IgD-negative memory B cell (primary cell): ENCODE measurements around the gene RGS6. TPM values are rescaled to one million over a fixed set of nuclear protein-coding genes. Genes with fewer than 3 reads are reported as not detected.

Experiments
- H3K27ac Mint-ChIP-seq, 3 donors: one replicate each; pipeline ENCODE4 v1.8.0; 2020 to 2022; ENCODE audit warnings: mild to moderate bottlenecking in 3 of 3, mixed read lengths in 3 of 3, moderate library complexity in 1 of 3
- H3K27me3 Mint-ChIP-seq: one replicate; pipeline ENCODE4 v1.8.0; 2021; ENCODE audit warnings: mixed read lengths
- H3K36me3 Mint-ChIP-seq: one replicate; pipeline ENCODE4 v1.8.0; 2020; ENCODE audit warnings: mild to moderate bottlenecking, mixed read lengths
- H3K4me1 Mint-ChIP-seq, 3 donors: one replicate each; pipeline ENCODE4 v1.8.0; 2020 to 2022; ENCODE audit warnings: mixed read lengths in 3 of 3, mild to moderate bottlenecking in 1 of 3
- H3K4me3 Mint-ChIP-seq, 4 donors: one replicate each; pipeline ENCODE4 v1.8.0; 2020 to 2022; ENCODE audit warnings: mild to moderate bottlenecking in 4 of 4, mixed read lengths in 4 of 4, moderate library complexity in 3 of 4
- H3K9me3 Mint-ChIP-seq, 3 donors: one replicate each; pipeline ENCODE4 v1.8.0; 2020 to 2021; ENCODE audit warnings: mixed read lengths in 3 of 3, mild to moderate bottlenecking in 1 of 3
- polyA plus RNA-seq: library from polyadenylated mRNA; unstranded; fragments of 300-500 nt; fragmentation: Illumina TruSeq; gene quantifications from one replicate; pipeline ENCODE4 v1.2.3, GENCODE V29; 2021

Gene RGS6
- polyA plus RNA-seq, 1 donor from 2014 or later, result not detected

- no peaks in the 10 kb centered on the region for H3K36me3 Mint-ChIP-seq
- peaks cover 0 to 4% (median 0%) of the 10 kb centered on the region in 3 donors for H3K9me3 Mint-ChIP-seq
- H3K4me1 Mint-ChIP-seq, result no peaks in the 10 kb centered on the region
- H3K27me3 Mint-ChIP-seq, result peaks cover 10% of the 10 kb centered on the region
- no peak overlapping the region for H3K27ac Mint-ChIP-seq
- no peak overlapping the region for H3K4me3 Mint-ChIP-seq
Observed at GRCh38 chr14:72318648-72319047, 386.4 kb downstream of the RGS6 start.

GRCh38 chr14:72332046-72332445, 399.8 kb downstream of the RGS6 start:
- no peak overlapping the region for H3K4me3 Mint-ChIP-seq
- no peak overlapping the region for H3K27ac Mint-ChIP-seq
- peaks cover 0 to 2% (median 0%) of the 10 kb centered on the region in 3 donors for H3K4me1 Mint-ChIP-seq
- no peaks in the 10 kb centered on the region for H3K36me3 Mint-ChIP-seq
- peaks cover 4% of the 10 kb centered on the region for H3K27me3 Mint-ChIP-seq
- H3K9me3 Mint-ChIP-seq, result peaks cover 0 to 6% (median 2%) of the 10 kb centered on the region in 3 donors

- H3K27me3 Mint-ChIP-seq, result peaks cover 4% of the 10 kb centered on the region
- peaks cover 0 to 6% (median 2%) of the 10 kb centered on the region in 3 donors for H3K9me3 Mint-ChIP-seq
- H3K4me3 Mint-ChIP-seq, result no peak overlapping the region
- H3K36me3 Mint-ChIP-seq, result no peaks in the 10 kb centered on the region
- H3K27ac Mint-ChIP-seq, result no peak overlapping the region
- H3K4me1 Mint-ChIP-seq, result peaks cover 0 to 2% (median 0%) of the 10 kb centered on the region in 3 donors
Observed at GRCh38 chr14:72332871-72333270, 400.6 kb downstream of the RGS6 start.

GRCh38 chr14:72333357-72333756, 401.1 kb downstream of the RGS6 start:
- peaks cover 0 to 2% (median 2%) of the 10 kb centered on the region in 3 donors for H3K9me3 Mint-ChIP-seq
- peaks cover 0 to 2% (median 0%) of the 10 kb centered on the region in 3 donors for H3K4me1 Mint-ChIP-seq
- H3K36me3 Mint-ChIP-seq, result no peaks in the 10 kb centered on the region
- H3K4me3 Mint-ChIP-seq, result no peak overlapping the region
- H3K27me3 Mint-ChIP-seq, result peaks cover under 1% of the 10 kb centered on the region
- no peak overlapping the region for H3K27ac Mint-ChIP-seq

GRCh38 chr14:72336311-72336980, 404.2 kb downstream of the RGS6 start:
- H3K9me3 Mint-ChIP-seq, result peaks cover 0 to 2% (median 0%) of the 10 kb centered on the region in 3 donors
- peaks cover 1% of the 10 kb centered on the region for H3K27me3 Mint-ChIP-seq
- H3K4me1 Mint-ChIP-seq, result peaks cover 0 to 2% (median 0%) of the 10 kb centered on the region in 3 donors
- no peak overlapping the region for H3K4me3 Mint-ChIP-seq
- H3K27ac Mint-ChIP-seq, result peak overlapping the region in 1 of 3 donors; percentile 0
- no peaks in the 10 kb centered on the region for H3K36me3 Mint-ChIP-seq

GRCh38 chr14:72341237-72341636, 409.0 kb downstream of the RGS6 start:
- Mint-ChIP-seq H3K9me3 (peaks cover 0 to 2% (median 0%) of the 10 kb centered on the region in 3 donors), H3K4me1 (no peaks in the 10 kb centered on the region), H3K27ac (no peak overlapping the region), H3K4me3 (no peak overlapping the region), H3K27me3 (peaks cover 1% of the 10 kb centered on the region), H3K36me3 (no peaks in the 10 kb centered on the region)

- peaks cover 1% of the 10 kb centered on the region for H3K27me3 Mint-ChIP-seq
- H3K4me1 Mint-ChIP-seq, result no peaks in the 10 kb centered on the region
- H3K4me3 Mint-ChIP-seq, result no peak overlapping the region
- H3K9me3 Mint-ChIP-seq, result peaks cover 0 to 2% (median 0%) of the 10 kb centered on the region in 3 donors
- no peak overlapping the region for H3K27ac Mint-ChIP-seq
- H3K36me3 Mint-ChIP-seq, result no peaks in the 10 kb centered on the region
Observed at GRCh38 chr14:72341686-72342085, 409.5 kb downstream of the RGS6 start.

GRCh38 chr14:72347118-72347517, 414.9 kb downstream of the RGS6 start:
- Mint-ChIP-seq H3K36me3 (no peaks in the 10 kb centered on the region), H3K4me3 (no peak overlapping the region), H3K27me3 (peaks cover 4% of the 10 kb centered on the region), H3K27ac (no peak overlapping the region), H3K9me3 (no peaks in the 10 kb centered on the region), H3K4me1 (no peaks in the 10 kb centered on the region)

- H3K4me3 Mint-ChIP-seq, result no peak overlapping the region
- no peaks in the 10 kb centered on the region for H3K36me3 Mint-ChIP-seq
- H3K4me1 Mint-ChIP-seq, result no peaks in the 10 kb centered on the region
- H3K27me3 Mint-ChIP-seq, result peaks cover 6% of the 10 kb centered on the region
- no peak overlapping the region for H3K27ac Mint-ChIP-seq
- H3K9me3 Mint-ChIP-seq, result no peaks in the 10 kb centered on the region
Observed at GRCh38 chr14:72350215-72350614, 418.0 kb downstream of the RGS6 start.

GRCh38 chr14:72352012-72352411, 419.8 kb downstream of the RGS6 start:
- no peak overlapping the region for H3K4me3 Mint-ChIP-seq
- H3K27me3 Mint-ChIP-seq, result peaks cover 6% of the 10 kb centered on the region
- peaks cover 1 to 4% (median 2%) of the 10 kb centered on the region in 3 donors for H3K9me3 Mint-ChIP-seq
- H3K27ac Mint-ChIP-seq, result no peak overlapping the region
- H3K36me3 Mint-ChIP-seq, result no peaks in the 10 kb centered on the region
- no peaks in the 10 kb centered on the region for H3K4me1 Mint-ChIP-seq

GRCh38 chr14:72366619-72367018, 434.4 kb downstream of the RGS6 start:
- Mint-ChIP-seq H3K4me1 (no peaks in the 10 kb centered on the region), H3K4me3 (no peak overlapping the region), H3K27ac (no peak overlapping the region), H3K9me3 (peaks cover 2 to 6% (median 3%) of the 10 kb centered on the region in 3 donors), H3K27me3 (peaks cover 9% of the 10 kb centered on the region), H3K36me3 (no peaks in the 10 kb centered on the region)

- Mint-ChIP-seq H3K27ac (no peak overlapping the region), H3K36me3 (no peaks in the 10 kb centered on the region), H3K27me3 (peaks cover 13% of the 10 kb centered on the region), H3K4me1 (no peaks in the 10 kb centered on the region), H3K4me3 (peak overlapping the region in 1 of 4 donors; percentile 61), H3K9me3 (peaks cover 3 to 5% (median 3%) of the 10 kb centered on the region in 3 donors)
Observed at GRCh38 chr14:72369106-72369505, 436.9 kb downstream of the RGS6 start.

GRCh38 chr14:72377016-72377415, 444.8 kb downstream of the RGS6 start:
- peaks cover 14% of the 10 kb centered on the region for H3K27me3 Mint-ChIP-seq

GRCh38 chr14:72380456-72380855, 448.2 kb downstream of the RGS6 start:
- Mint-ChIP-seq H3K27me3 (peaks cover 12% of the 10 kb centered on the region), H3K36me3 (no peaks in the 10 kb centered on the region), H3K4me1 (peaks cover 0 to 2% (median 2%) of the 10 kb centered on the region in 3 donors), H3K9me3 (peaks cover 6 to 15% (median 10%) of the 10 kb centered on the region in 3 donors), H3K27ac (no peak overlapping the region), H3K4me3 (no peak overlapping the region)

More at GRCh38 chr14:72377016-72377415, 444.8 kb downstream of the RGS6 start:
- peaks cover 1% of the 10 kb centered on the region for H3K36me3 Mint-ChIP-seq
- H3K9me3 Mint-ChIP-seq, result peaks cover 13 to 17% (median 15%) of the 10 kb centered on the region in 3 donors
- no peak overlapping the region for H3K4me3 Mint-ChIP-seq
- H3K4me1 Mint-ChIP-seq, result no peaks in the 10 kb centered on the region
- H3K27ac Mint-ChIP-seq, result peak overlapping the region in 1 of 3 donors; percentile 6

- Mint-ChIP-seq H3K4me1 (peaks cover 0 to 2% (median 2%) of the 10 kb centered on the region in 3 donors), H3K9me3 (peaks cover 0 to 6% (median 2%) of the 10 kb centered on the region in 3 donors), H3K27me3 (peaks cover 3% of the 10 kb centered on the region), H3K36me3 (no peaks in the 10 kb centered on the region), H3K4me3 (no peak overlapping the region), H3K27ac (peak overlapping the region in 1 of 3 donors; percentile 27)
Observed at GRCh38 chr14:72383865-72384264, 451.6 kb downstream of the RGS6 start.

GRCh38 chr14:72387726-72388125, 455.5 kb downstream of the RGS6 start:
- Mint-ChIP-seq H3K4me3 (no peak overlapping the region), H3K9me3 (peaks cover 0 to 4% (median 2%) of the 10 kb centered on the region in 3 donors), H3K27ac (peak overlapping the region in 1 of 3 donors; percentile 50), H3K4me1 (peaks cover 0 to 2% (median 2%) of the 10 kb centered on the region in 3 donors), H3K36me3 (peaks cover 2% of the 10 kb centered on the region), H3K27me3 (peaks cover 6% of the 10 kb centered on the region)
